IPS-NIHi11 (cell line): ENCODE results near the gene RAPGEF4.
A peak's percentile ranks its signal among the peaks of the same experiment; 100 is the strongest.
"Not testable (repeated sequence)": the region's sequence is repeated elsewhere in the genome, so short reads cannot be mapped to it uniquely, and the experiment has no call there.

Source experiments
- DNase-seq: peaks from one replicate; pipeline ENCODE4 v3.0.0; 2012; ENCODE audit warnings: mixed read lengths, low spot score

The RAPGEF4 gene

GRCh38 chr2:172726172-172726735, 9.4 kb upstream of the RAPGEF4 start:
- no peak for DNase-seq

GRCh38 chr2:172730411-172730810, 5.2 kb upstream of the RAPGEF4 start:
- no peak for DNase-seq

DNA sequence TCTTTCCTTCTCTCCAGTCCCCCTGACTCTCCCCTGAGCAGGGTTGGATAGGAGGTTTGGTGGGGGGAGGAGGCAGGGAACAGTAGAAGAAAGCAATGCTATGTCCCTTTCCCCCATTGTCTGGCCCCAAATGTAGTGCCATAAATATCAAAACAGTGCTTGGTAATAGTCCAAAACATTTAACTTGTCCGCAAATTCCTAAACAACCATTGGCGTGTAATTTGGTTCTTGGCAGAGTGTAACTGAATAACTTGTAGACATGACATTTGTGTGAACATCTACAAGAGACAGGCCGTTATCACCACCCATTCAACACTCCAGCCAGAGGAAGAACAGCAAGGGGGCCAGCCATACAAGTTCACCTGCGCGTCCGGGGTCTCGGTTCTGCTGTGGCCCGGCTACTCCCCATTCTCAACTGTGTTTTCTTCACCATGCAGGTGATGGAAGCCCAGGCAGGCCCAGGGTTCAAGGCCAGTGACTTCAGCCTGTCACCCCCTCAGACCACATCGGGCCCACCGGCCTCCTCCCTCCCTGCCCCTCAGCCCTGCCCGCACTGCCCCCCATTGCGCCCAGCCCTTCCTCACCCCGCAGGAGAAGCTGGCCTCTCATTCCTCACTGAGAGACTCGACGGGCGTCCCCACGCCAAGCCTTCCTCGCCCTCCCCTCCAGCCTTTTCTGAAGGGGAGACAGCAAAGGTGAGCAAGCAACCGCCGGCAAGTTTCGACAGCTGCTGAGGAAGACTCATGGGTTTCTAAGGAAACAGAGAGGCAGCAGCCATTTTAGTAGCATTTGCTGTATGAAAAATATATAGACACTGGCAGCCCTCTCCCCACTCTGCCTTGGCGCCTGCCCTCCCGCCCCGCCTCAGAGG, 699 bp upstream of the RAPGEF4 start:
- peak; percentile 39 for DNase-seq

DNA sequence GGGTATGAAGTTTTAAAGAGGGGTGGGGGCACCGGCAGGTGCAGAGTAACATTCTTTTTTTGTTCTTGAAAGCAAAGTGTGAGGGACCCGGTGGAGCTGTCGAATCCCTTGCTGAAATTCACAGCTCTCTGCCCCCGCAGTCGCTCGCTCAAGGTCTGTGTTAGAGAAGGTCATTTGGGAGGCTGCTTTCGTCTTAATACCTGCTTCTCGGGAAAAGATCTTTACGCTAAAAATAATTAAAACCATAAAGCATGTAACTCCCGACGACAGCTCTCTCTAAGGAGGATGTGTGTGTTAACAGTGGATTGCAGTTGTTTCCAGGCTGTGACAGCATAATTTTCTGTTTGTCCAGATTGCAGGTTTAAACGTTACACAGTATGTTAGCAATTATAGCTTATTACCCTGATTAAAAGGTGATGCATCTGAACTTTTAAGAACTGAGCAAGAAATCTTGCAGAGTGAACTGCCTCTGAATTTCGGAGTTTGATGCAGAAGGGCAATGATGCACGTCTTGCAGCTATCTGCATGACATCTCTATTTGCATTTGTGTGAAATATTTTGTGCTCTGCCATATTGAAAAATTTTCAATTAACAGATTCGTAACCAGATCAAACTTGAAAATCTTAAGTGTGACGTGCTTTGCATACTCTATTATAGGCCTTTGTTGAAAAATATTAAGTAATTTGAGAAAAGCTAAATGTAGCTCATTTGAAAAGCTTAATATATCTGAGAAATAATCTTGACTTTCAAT, 954 bp downstream of the RAPGEF4 start:
- DNase-seq: peak; percentile 29

DNA sequence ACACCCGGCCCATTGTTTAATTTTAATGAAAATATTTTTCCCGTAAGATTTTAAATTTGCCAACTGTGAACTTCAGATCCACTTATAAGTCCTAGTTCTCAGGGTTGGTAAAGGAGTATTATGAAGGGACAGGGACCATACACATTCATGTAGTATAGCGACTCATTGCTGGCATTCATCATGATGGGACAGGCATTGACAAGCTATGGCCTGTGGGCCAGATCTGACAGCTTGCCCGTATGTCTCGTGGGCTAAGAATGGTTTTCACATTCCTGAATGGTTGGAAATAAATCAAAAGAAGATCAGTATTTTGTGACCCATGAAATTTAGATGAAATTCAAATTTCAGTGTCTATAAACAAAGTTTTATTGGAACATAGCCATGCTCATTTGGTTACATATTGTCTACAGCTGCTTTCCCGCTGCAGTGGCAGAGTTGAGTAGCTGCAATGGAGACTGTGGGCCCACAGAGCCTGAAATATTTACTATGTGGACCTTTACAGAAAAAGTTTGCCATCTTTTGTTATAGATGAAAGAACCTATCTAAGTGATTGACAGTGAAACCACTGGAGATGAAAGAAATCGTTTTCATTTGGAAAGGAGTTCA, 4.1 kb downstream of the RAPGEF4 start:
- DNase-seq: no peak

DNA sequence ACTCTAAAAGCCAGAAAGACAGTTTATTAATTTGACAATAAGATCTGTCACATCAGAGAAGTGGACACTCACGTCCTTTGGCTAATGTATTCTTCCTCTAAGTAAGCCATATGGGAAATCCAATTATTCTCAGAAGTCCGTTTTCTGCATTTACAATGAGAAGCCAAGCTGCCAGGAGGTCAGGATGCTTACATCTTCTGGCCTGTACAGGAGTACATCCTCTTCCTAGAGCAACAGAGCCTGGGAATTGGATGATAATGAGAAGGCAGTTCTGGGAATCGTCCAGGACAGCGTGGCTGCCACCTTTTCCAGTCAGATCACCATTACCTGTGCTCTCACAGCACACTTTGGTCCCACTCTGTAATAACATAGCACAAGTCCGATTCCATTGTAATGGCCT, 5.2 kb downstream of the RAPGEF4 start:
- no peak for DNase-seq

DNA sequence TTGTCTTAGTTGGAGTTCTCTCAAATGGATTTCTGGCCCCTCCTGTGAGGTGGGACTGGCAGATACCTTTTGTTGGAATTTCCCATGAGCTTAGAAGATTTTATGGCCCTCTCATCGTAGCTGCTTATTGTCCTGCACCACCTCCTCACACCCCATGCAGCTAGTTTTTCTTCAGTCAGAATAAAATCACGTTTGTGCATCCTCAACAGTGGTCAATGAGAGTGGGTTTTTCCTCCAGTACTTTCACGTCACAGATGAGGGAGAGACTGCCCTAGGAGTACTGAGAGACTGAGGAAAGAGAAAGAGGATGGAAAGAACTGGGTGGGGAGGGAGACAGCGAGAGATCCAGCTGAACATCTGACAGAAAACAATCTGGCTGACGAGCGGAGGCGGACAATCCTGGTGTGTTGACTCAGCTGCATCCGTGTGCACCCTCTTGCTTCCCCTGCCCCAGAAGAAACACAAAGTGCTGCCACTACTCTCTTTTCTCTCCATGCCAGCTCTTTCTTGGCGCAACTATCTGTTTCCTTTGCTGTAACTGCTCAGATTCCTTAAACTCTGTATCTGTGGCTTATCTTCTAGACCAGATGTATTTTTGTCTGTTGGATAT, 7.4 kb downstream of the RAPGEF4 start:
- no peak for DNase-seq

DNA sequence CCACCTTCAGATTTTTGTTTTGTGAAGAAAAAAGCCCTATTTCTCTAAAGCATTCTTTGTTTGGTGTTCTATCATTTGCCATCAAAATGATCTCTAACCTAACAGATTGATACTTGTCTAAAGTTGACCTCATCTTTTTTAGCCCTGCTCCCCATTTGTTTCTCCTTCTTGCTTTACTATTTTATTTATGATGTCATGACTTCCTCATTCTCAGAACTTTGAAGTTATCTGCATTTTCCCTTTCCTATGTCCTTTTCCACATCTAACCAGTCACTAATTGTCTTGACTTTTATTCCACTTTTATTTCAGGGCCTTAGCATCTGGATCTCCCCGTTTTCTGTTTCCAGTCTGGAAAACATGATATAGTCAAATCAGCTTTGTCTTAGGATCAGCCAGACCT, 8.3 kb downstream of the RAPGEF4 start:
- no peak for DNase-seq

GRCh38 chr2:172745636-172746035, 10.0 kb downstream of the RAPGEF4 start:
- DNase-seq: no peak

DNA sequence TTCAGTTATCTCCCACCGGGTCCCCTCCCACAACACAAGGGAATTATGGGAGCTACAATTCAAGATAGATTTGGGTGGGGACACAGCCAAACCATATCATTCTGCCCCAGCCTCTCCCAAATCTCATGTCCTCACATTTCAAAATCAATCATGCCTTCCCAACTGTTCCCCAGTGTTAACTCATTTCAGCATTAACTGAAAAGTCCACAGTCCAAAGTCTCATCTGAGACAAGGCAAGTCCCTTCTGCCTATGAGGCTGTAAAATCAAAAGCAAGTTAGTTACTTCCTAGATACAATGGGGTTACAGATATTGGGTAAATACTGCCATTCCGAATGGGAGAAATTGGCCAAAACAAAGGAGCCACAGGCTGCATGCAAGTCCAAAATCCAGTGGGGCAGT, 12.9 kb downstream of the RAPGEF4 start:
- DNase-seq: not testable (repeated sequence)

- no peak for DNase-seq
Observed at GRCh38 chr2:172749388-172749787, 13.7 kb downstream of the RAPGEF4 start.

DNA sequence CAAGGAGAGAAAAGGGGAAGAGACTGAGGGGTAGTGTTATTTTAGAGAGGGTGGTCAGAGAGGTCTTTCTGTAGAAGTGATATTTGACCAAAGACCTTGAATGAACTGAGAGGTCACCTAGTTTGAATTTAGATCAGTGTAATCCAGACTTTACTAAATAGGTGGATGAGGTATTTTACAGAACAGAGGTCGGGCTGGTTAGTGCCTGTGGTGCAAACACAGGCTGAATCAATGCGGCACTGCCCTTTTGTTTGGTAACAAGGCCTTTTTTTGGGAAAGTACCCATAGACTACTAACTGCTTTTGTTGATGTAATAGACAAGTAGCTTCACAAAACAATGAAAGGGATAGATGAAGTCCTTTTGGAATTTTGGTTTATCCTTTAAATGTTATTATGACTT, 15.9 kb downstream of the RAPGEF4 start:
- no peak for DNase-seq

- no peak for DNase-seq
Observed at GRCh38 chr2:172753610-172754009, 18.0 kb downstream of the RAPGEF4 start.

DNA sequence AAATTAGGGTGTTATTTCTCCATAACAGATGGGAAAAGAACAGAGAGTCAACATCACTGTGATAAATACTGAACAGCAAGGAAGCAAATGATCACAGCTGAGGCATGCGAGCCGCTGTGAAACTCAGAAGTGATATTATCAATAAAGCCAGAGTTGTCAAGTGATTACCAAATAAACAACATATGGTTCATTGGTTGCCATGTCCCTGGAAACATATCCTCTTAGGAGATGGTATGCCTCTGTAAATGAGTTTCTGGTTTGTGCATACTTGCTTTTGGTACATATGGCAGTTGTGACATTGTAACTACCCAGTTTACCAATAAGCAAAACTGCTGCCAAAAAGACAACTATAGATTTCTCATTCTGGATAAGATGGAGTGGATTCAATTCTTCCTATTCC, 23.8 kb downstream of the RAPGEF4 start:
- DNase-seq: no peak

GRCh38 chr2:172761306-172761705, 25.7 kb downstream of the RAPGEF4 start:
- no peak for DNase-seq

DNA sequence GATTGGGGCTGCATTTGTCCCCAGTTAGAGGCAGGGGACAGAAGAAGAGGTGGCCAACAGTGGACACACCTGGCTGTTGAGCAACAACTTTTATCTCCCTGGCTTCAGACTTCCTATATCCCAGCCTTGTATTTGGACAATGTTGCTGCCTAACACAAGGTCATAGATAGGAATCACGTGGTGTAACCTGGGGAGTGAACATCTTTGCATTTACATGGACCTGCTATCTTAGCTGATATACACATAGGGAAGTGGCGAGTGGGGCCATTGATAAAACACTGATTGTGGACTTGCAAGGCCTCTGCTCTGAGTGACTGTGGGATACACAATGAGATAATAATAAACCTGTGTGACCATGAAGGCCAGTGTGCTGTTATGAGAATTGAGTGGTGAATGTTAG, 26.9 kb downstream of the RAPGEF4 start:
- DNase-seq: no peak

- DNase-seq: no peak
Observed at GRCh38 chr2:172763079-172763478, 27.4 kb downstream of the RAPGEF4 start.

GRCh38 chr2:172765662-172766061, 30.0 kb downstream of the RAPGEF4 start:
- DNase-seq: no peak

DNA sequence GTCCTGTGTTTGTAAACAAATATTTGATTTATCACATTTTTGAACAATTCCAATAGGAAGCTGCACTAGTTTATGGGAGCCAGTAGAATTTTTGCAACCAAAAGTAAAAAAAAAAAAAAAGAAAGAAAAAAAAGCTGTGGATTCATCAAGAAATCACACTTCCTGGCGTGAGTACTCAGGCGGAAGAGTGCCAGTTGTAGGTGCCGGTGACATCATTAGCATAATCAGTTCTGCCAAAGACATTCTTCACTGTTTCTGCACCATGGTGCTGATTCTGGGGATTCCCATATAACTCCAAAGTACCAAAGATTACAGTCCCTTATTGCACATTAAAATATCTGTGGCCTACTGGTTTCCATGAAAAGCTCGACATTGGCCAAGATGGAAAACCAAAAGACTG, 32.8 kb downstream of the RAPGEF4 start:
- no peak for DNase-seq

GRCh38 chr2:172769879-172770278, 34.2 kb downstream of the RAPGEF4 start:
- no peak for DNase-seq

- no peak for DNase-seq
Observed at GRCh38 chr2:172770887-172771286, 35.2 kb downstream of the RAPGEF4 start.

- DNase-seq: no peak
Observed at GRCh38 chr2:172772633-172773032, 37.0 kb downstream of the RAPGEF4 start.
